ENCODE results near the gene NMRK1. TPM values are rescaled to one million over a fixed set of nuclear protein-coding genes. Genes with fewer than 3 reads are reported as not detected.

Gene NMRK1
- total RNA-seq, 2 experiments from 2014 or later, result 17.0 to 33.2 TPM

DNA sequence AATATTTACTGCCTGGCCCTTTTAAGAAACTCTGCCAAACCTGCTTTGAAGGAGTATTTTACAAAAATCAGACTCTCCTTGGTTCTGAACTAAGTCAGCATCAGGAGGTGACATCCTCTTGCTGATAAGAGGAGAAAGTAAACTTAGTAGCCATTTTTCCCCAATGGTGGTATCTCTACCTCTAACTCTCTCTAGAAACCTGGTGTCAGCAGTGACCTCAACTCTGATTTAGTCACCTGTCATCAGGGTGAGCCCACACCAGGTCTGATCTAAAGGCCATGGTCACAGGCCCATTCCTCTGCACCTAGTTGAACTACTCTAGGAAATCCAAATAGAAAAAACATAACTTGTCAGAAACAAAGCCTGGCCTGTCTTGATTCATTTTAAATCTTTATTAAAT is 64.1 kb downstream of the NMRK1 start:
- POLR2A ChIA-PET, result interaction anchor here (0.6 to 5.3 kb wide), 4 partner anchors 12 to 1091 kb away, joined by 3 to 78 read pairs (median 44); partner anchors contain the start of genes C9orf40, NMRK1 and OSTF1
- no peak for TF ChIP-seq EZH2phosphoT487 (IDR thresholded peaks at IDR 0.05; ENCODE audit: borderline replicate concordance, low read depth, low read length)
- TF ChIP-seq CTCF (conservative IDR thresholded peaks at IDR 0.05; ENCODE audit: low read length), result no peak
- peaks cover 84% of the 10 kb centered on the region for H3K79me2 ChIP-seq (ENCODE audit: insufficient read depth, low read depth, low read length)
- CTCF ChIA-PET (ENCODE audit: unreplicated experiment), result no interaction called here
- 0 out of 2 replicates have a peak, but pooled peaks cover 5% of the 10 kb centered on the region for H3K9me3 ChIP-seq (ENCODE audit: low read length)
- H3K9me2 ChIP-seq (ENCODE audit: insufficient read depth, low read length), result no peaks in the 10 kb centered on the region
- H3K36me3 ChIP-seq (ENCODE audit: insufficient read depth, low read length), result peaks cover 48% of the 10 kb centered on the region
- no peak overlapping the region for H2AFZ ChIP-seq (ENCODE audit: low read length)
- DNase-seq (ENCODE audit: low spot score), result no peak
- H3K27ac ChIP-seq (ENCODE audit: low read depth, low read length, poor library complexity, severe bottlenecking), result no peak overlapping the region
- H4K20me1 ChIP-seq (ENCODE audit: insufficient read depth, low read length), result peaks cover 23% of the 10 kb centered on the region; the same call in 1 of the 2 replicates
- BruUV-seq (replicated peaks), result no TSS peak
- intact Hi-C loops (cut with micrococcal nuclease; ENCODE audit: unreplicated experiment), result no loop called here
- H3K4me3 ChIP-seq (ENCODE audit: low read depth, low read length, poor library complexity, severe bottlenecking), result no peak overlapping the region
- H3K4me2 ChIP-seq (ENCODE audit: low read length), result peak overlapping the region; percentile 99
- H3K4me1 ChIP-seq (ENCODE audit: insufficient read depth, low read length, poor library complexity, severe bottlenecking), result peaks cover 25% of the 10 kb centered on the region

DNA sequence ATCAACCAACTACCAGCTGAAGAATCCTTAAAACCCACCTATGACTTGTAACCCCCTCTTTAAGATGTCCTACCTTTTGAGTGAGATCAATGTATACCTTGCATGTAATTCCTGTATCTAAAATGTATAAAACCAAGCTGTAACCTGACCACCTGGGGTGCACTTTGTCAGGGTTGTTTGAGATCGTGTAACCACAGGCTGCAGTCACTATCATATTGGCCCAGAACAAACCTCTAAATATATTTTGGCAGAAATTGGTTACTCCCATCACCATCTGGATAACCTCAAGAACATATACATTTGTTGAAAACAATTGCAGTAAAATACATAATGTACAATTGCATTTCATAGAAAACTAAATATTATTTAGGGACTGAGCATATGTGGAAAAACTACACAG is 68.3 kb downstream of the NMRK1 start:
- intact Hi-C loops (cut with micrococcal nuclease; ENCODE audit: unreplicated experiment), result no loop called here
- no peak overlapping the region for H3K4me2 ChIP-seq (ENCODE audit: low read length)
- peaks cover 72% of the 10 kb centered on the region for H3K79me2 ChIP-seq (ENCODE audit: insufficient read depth, low read depth, low read length)

More for the DNA sequence above, 68.3 kb downstream of the NMRK1 start:
- H3K27ac ChIP-seq (ENCODE audit: low read depth, low read length, poor library complexity, severe bottlenecking), result no peak overlapping the region
- CTCF ChIA-PET (ENCODE audit: unreplicated experiment), result no interaction called here
- peaks cover 12% of the 10 kb centered on the region for H3K4me1 ChIP-seq (ENCODE audit: insufficient read depth, low read length, poor library complexity, severe bottlenecking)
- TF ChIP-seq EZH2phosphoT487 (IDR thresholded peaks at IDR 0.05; ENCODE audit: borderline replicate concordance, low read depth, low read length) (no peak), CTCF (conservative IDR thresholded peaks at IDR 0.05; ENCODE audit: low read length) (no peak)
- 0 out of 2 replicates have a peak, but pooled peaks cover 5% of the 10 kb centered on the region for H3K9me3 ChIP-seq (ENCODE audit: low read length)
- H3K4me3 ChIP-seq (ENCODE audit: low read depth, low read length, poor library complexity, severe bottlenecking), result no peak overlapping the region
- BruUV-seq (replicated peaks), result no TSS peak
- POLR2A ChIA-PET, result interaction anchor here (1.8 kb wide), 1 partner anchor 72 kb away, joined by 4 read pairs; no protein-coding TSS in a partner anchor
- H3K9me2 ChIP-seq (ENCODE audit: insufficient read depth, low read length), result no peaks in the 10 kb centered on the region
- no peak overlapping the region for H2AFZ ChIP-seq (ENCODE audit: low read length)
- DNase-seq (ENCODE audit: low spot score), result no peak
- peaks cover 10% of the 10 kb centered on the region; the same call in 1 of the 2 replicates for H4K20me1 ChIP-seq (ENCODE audit: insufficient read depth, low read length)
- H3K36me3 ChIP-seq (ENCODE audit: insufficient read depth, low read length), result peaks cover 68% of the 10 kb centered on the region
